HG03108 (cell line): Measurements from ENCODE around the gene POLA1.

Source experiments
- ATAC-seq: cut with Tn5 transposase; IDR thresholded peaks from one replicate; pipeline ENCODE4 v1.9.1; 2021; ENCODE audit warnings: moderate library complexity; ENCODE audit not compliant: unreplicated experiment

Gene POLA1

DNA sequence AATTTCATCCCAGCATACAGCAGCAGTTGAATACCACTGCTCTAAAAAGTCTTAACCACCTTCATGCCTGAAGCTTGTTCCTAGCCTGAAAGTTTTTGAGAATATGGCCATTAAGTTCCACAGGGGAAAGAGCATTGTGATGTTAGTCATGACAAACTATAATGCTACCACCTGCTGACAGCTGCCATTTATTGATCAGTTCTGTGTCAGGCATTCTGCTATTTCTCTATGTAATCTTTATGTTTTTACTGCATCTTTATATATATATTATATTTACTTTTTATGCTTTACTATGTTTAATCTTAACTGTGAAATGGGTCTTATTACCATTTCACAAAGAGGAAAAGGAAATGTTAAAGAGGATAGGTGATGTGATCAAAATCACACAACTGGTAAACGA, 268.1 kb downstream of the POLA1 start:
- ATAC-seq, result no peak

DNA sequence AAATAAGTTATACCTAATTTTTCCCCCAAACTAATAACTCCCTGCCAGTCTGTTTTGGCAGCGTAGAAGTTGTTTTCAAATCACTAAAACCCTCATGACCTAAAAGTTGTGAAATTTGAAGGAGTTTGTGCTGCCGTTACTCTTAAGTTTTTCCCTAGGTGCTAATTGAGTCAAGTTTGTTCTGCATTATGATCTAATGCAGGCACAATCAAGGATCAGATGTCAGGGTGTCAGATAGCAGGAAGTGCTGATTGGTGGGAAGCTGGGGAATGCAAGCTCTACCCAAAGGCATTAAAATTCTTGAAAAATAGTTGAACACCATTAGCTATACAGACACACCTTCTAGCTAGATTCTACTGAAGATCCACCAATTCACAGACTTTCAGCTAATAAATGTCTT, 270.1 kb downstream of the POLA1 start:
- ATAC-seq, result no peak

DNA sequence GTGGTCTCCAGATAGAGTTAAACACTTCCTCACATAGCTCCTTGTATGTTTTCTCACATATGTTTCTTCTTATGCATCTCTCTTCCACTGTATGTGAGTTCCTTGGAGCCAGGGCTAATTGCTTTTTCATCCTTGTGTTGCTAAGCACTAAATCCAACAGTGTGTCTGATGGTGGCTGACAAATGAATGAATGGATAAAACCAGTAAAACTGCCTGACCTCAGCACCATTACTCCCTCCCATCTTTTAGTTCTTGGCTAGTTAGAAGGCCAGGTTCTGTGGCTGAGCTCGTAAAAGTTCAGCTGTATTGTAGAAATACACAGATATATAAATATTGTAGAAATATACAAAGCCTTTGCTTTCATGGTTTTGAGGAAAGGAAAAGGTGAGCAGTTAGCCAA, 271.7 kb downstream of the POLA1 start:
- ATAC-seq, result no peak

GRCh38 chrX:24969812-24970211, 276.1 kb downstream of the POLA1 start:
- ATAC-seq, result no peak

DNA sequence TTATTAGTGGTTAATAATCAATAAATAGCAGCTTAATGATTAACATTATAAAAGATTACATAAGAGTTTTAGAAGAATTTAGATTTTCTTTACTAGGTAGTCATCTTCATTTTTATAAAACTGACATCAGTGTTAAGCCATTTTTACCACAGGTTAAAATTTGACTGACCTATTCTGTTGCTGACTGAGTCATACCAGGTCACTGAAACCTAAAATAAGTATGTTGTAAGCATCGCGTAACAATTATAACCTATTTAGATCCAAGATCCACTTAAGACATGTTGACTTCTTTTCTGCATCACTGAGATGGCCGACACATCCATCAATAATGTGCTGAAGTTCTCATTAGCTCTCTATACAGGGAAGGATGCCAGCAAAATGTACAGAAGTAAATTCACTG, 285.4 kb downstream of the POLA1 start:
- no peak for ATAC-seq

DNA sequence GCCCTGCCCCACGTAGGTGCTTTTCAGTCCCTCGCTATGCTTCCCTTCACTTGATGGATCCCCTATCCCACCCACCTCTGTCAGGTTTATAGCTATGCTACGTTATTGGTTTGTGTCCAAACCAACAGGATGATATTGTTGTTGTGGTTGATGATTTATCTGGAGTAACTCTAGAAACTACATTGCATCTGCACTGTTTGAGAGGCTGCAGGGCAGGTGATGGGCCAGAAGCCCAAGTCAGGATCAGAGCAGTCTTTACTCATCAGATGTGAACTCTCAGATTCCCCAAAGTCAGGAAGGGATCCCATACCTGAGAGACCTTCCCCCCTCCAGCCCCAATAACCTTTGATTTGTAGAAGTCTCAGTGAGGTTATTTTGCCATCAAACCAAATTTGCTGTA, 287.3 kb downstream of the POLA1 start:
- ATAC-seq, result no peak

GRCh38 chrX:24982306-24982965, 288.7 kb downstream of the POLA1 start:
- ATAC-seq, result no peak

GRCh38 chrX:24983931-24984330, 290.2 kb downstream of the POLA1 start:
- no peak for ATAC-seq

DNA sequence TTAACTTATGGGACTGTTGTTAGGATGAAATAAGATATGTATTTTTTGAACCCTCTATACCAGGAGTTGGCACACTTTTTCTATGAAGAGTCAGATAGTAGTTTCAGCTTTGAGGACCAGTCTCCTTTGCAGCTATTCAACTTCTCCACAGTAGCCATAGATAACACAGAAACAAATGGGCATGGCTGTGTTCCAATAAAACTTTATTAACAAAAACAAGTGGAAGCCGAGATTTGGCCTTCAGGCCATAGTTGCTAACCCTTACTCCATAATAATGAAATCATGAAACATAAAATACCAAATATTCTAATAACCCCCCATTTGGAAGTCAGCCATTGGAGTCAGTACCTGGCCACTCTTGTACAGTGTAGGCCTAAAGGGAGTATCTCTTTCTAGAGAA, 291.4 kb downstream of the POLA1 start:
- no peak for ATAC-seq

GRCh38 chrX:24987731-24988130, 294.0 kb downstream of the POLA1 start:
- ATAC-seq, result no peak

GRCh38 chrX:24988314-24988713, 294.6 kb downstream of the POLA1 start:
- ATAC-seq, result no peak

DNA sequence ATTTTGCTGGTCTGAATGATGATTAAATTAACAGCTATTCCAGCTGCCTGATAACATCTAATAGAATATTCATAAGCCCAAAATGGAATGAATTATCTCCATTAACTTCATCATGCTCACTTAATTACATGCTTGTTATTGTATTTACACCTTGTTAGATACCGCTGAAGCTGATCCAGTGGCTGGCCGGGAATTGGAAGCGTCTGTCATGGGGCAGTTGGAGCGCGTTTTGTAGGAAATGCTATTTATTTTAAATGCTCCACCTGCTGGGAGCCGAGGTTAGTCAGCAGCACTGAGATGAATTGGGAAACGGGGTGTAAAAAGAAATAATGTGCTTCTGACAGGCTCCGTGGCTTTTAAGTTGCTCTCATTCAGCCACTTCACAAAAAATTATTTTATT, 296.8 kb downstream of the POLA1 start:
- ATAC-seq, result no peak

DNA sequence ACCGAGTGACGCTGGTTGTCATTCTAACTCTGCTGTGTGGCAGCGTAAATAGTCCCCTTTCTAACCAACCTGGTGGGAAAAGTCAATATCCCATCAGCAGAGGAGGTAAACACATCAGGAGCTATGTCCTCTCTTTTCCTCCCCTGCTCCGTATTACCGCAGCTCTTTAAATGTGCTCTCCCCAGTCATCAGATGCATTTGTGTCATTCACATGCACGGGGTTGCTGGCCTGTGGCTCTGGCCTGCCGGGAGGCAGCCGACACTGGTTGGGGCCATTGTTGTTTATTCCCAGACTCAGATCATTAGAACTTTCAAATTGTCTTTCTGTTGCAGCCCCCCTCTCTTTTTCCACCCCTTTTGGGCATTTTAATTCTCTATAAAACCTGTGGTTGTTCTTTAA, 300.2 kb downstream of the POLA1 start:
- ATAC-seq, result no peak

GRCh38 chrX:24996096-24996709, 302.5 kb downstream of the POLA1 start:
- no peak for ATAC-seq

GRCh38 chrX:24999511-24999910, 305.8 kb downstream of the POLA1 start:
- ATAC-seq, result no peak

DNA sequence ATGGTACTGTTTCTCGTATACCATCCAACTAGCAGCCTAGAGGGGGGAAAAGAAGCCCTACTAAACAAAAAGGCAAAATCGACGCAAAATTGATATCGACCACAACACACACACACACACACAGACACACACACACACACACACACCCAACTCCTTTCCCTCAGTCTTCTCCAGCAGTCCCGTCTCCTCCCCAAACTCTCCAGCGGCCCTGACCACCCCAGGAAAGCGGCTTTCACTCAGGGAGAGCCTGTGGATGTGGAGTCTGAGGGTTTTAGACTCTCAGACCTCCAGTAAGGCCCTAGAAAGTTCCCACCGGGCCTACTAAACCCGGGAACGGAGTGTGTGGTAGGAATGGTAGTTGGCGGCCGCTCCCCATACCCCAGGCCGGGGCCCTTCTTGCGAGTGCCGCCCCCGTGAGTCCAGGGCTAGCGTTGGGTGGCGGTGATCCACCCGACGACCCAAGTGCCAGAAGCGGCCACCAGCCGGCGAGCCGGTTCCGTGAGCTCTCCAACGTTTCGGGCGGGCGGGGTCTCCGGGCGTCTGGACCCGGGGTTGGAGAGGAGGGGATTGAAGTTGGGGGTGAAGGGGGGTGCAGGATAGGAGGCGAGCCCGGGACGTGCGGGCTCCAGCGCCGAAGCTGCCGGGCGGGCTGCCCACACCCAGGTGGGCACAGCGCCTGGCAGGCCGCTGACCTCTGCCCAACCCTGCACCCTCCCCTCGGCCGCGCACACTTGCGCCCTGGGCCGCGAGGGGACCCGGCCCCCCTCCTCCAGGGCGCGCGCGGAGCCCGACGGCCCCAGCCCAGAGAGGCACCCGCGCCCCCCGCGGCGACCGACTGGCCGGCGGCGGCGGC, 308.3 kb downstream of the POLA1 start:
- ATAC-seq, result no peak

DNA sequence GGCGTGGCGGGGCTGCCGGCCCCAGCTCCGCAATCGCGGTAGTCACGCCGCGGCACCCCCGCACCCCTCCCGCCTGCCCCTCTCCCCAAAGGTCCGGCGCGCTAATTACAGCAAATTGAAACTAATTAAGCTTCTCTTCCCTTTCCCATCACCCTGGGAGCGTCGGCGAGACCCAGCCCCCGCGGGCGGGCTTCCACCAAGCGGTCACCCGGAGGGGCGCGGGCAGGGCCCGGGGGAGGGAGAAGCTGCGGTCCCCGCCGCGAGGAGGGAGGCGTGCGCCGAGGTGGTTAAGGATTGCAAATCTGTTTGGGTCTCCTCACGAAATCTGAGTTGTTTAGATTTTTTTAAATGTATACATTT, 308.9 kb downstream of the POLA1 start:
- ATAC-seq, result no peak

DNA sequence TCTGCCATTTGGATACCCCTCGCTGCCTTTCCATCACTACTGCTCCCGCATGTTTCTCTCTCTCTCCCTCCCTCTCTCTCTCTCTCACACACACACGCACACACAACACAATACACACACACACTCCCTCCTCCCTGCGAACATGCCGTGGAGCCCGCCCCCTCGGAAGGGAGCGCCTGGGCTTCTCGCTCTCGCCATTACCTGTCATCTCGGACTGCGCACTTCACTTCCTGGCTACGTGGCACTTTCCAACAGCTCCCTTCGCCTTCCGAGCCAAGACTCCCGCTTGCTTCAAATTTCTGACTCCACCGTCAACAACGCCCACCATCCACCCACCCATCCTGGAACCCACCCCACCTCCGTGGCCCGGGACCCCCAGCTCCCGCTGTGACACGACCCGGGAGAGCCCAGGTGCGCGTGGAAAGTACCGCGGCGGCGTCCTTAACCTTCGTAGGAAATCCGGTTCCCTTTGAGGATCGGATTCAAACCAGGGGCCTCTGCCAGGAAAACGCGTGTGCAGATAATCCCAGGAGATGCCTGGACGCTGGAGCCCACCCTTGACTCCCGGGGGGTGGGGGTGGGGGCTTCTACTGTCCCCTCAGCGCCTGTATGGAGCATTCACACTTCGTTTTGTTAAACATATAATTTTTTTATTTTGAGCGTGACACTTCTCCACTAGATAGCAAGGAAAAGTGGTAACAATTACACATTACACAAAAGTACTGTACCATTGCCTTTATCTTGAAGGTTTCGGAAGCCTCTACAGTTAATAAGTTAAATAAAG, 309.5 kb downstream of the POLA1 start:
- no peak for ATAC-seq

- no peak for ATAC-seq
Measured at GRCh38 chrX:25004040-25004439, 310.3 kb downstream of the POLA1 start.

- ATAC-seq, result no peak
Measured at GRCh38 chrX:25004485-25005032, 310.8 kb downstream of the POLA1 start.

GRCh38 chrX:25005034-25005381, 311.3 kb downstream of the POLA1 start:
- ATAC-seq, result no peak
